ENCODE measurements around the gene ZNF20.
A peak's percentile ranks its signal among the peaks of the same experiment; 100 is the strongest.

The ZNF20 gene

DNA sequence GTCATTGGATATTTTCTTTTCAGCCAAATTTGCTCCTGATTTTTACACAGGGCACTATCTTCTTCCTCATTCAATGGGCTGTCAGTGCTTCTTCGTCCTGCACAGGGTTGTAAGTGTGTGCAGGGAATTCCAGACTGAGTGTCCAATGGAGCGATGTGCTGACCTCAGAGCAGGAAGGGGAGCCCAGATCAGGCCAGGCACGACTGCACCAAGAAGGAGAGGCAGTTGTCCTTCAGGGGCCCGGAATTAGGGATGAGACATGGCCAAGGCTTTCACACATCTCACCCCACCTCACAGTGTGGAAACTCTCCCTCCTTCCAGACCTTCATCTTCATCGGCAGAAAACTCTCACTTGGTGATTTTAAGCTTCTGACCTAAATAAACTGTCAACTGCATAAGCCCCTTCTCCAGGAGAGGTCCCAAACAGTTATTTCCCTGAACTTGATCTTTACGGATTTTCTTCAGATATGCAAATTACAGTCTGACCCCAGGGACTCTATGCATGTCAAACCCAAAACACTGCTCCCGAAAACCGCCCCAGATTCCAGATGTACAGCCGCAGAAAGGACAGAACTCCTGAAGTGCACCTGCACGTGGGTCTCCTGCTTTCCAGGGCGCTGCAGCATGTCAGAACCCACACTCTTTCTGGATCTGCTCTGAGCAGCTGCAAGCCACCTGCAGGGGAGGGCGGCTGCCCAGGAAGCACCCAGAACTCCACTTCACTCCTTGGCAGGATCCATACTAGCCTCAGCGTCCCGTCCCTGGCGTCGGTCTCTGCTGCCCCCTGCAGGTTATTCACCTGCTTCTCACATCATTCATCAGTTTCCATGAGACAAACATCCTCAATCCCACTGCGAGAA lies 625 bp upstream of the ZNF20 start:
- peak; percentile 89 for DNase-seq (ENCODE audit: low spot score)
- H3K27ac ChIP-seq, result peak overlapping the region in 1 of 2 donors; percentile 90
- H3K4me3 ChIP-seq, result peak overlapping the region; percentile 90
- TF ChIP-seq, protein P1, sequence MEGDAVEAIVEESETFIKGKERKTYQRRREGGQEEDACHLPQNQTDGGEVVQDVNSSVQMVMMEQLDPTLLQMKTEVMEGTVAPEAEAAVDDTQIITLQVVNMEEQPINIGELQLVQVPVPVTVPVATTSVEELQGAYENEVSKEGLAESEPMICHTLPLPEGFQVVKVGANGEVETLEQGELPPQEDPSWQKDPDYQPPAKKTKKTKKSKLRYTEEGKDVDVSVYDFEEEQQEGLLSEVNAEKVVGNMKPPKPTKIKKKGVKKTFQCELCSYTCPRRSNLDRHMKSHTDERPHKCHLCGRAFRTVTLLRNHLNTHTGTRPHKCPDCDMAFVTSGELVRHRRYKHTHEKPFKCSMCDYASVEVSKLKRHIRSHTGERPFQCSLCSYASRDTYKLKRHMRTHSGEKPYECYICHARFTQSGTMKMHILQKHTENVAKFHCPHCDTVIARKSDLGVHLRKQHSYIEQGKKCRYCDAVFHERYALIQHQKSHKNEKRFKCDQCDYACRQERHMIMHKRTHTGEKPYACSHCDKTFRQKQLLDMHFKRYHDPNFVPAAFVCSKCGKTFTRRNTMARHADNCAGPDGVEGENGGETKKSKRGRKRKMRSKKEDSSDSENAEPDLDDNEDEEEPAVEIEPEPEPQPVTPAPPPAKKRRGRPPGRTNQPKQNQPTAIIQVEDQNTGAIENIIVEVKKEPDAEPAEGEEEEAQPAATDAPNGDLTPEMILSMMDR (IDR thresholded peaks at IDR 0.05), result peak; percentile 74

DNA sequence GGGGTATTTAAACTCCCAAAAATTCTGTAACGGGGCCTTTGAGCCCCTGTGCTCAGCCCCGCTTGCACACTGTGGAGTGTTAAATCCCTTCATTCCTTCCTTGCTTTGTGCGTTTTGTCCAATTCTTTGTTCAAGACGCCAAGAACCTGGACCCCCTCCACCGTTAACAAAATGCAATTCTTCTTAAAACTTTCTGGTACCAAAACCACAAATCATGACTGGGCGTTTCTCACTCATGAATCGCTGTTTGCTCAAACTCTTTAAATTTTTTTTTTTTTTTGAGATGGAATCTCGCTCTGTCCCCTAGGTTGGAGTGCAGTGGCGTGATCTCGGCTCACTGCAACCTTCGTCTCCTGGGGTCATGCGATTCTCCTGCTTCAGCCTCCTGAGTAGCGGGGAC lies 881 bp downstream of the ZNF20 start:
- TF ChIP-seq, protein P1 (IDR thresholded peaks at IDR 0.05), result no peak
- Histone ChIP-seq H3K4me3 (peak overlapping the region; percentile 90), H3K27ac (peak overlapping the region in 1 of 2 donors; percentile 90)
- DNase-seq (ENCODE audit: low spot score), result no peak

DNA sequence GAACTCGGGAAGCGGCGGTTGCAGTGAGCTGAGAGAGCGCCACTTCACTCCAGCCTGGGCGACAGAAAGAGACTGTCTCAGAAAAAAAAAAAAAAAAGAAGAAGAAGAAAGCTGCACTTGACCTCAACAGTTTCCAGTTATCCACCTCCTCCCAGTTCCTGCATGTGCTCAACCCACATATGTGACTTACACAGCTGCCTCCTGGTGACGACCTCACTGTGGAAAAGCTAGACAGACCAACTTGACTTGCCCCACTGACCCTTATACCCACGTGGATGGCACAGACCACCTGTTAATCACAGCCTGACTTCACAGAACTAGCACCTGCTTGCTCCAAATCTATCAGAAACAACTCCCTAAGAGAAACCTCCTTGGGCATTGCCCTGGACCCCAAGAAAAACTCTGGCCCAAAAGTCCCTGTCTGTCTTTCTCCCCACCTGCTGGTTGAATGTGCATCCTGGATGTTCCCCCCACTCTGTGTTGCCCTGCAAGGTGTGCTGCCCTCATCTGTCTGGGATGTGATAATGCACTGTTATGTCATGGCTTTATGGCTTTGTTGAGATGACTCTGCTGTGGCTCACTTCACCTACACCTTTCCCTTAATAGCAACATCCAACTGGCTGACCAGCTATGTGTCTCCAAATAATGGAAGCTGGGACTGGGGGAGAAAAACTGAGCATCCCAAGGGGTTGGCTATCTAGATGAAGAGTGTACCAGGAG lies 2.8 kb downstream of the ZNF20 start:
- TF ChIP-seq, protein P1 (IDR thresholded peaks at IDR 0.05), result no peak
- no peak for DNase-seq (ENCODE audit: low spot score)
- no peak overlapping the region for H3K4me3 ChIP-seq
- H3K27ac ChIP-seq, result no peak overlapping the region

- no peak for DNase-seq (ENCODE audit: low spot score)
- Histone ChIP-seq H3K4me3 (no peak overlapping the region), H3K27ac (no peak overlapping the region)
- TF ChIP-seq, protein P1 (IDR thresholded peaks at IDR 0.05), result no peak
Observed at GRCh38 chr19:12133069-12133468, 7.1 kb downstream of the ZNF20 start.

GRCh38 chr19:12126707-12127106 lies 13.4 kb downstream of the ZNF20 start:
- no peak overlapping the region for H3K4me3 ChIP-seq
- TF ChIP-seq, protein P1 (IDR thresholded peaks at IDR 0.05), result peak; percentile 21
- DNase-seq (ENCODE audit: low spot score), result no peak
- no peak overlapping the region for H3K27ac ChIP-seq

- H3K27ac ChIP-seq, result no peak overlapping the region
- no peak overlapping the region for H3K4me3 ChIP-seq
- DNase-seq (ENCODE audit: low spot score), result no peak
- TF ChIP-seq, protein P1 (IDR thresholded peaks at IDR 0.05), result no peak
Observed at GRCh38 chr19:12117201-12117970, 22.8 kb downstream of the ZNF20 start.

All from coronary artery (tissue), 2 donors.